ENCODE results near the gene ZNF407. TPM values are rescaled to one million over a fixed set of nuclear protein-coding genes. Genes with fewer than 3 reads are reported as not detected.

ZNF407 gene
- total RNA-seq, 1 experiment from 2014 or later = 7.6 TPM

DNA sequence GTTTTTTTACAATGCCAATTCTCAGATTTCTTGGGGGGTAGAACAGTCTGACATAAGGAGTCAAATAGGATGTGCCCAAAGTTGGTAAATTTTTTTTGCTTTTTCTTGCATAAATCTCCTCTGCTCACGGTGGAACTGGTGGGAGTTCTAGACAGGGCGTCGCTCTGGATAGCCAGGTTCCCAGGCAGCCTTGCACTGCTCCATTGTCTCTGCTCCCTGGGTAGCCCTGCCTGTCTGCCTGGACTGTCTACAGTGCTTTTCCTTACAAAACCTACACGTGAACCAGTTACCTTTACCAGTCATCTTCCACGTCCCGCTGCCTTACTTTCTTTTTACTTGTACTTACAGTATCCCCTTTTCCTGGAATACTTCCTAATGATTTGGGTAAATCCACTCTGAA is 117.1 kb downstream of the ZNF407 start (continued):
- no peak for TF ChIP-seq ZFX (IDR thresholded peaks at IDR 0.05)
- TF ChIP-seq CEBPB (IDR thresholded peaks at IDR 0.05; ENCODE audit: low read depth) = no peak
- TF ChIP-seq, protein P1, sequence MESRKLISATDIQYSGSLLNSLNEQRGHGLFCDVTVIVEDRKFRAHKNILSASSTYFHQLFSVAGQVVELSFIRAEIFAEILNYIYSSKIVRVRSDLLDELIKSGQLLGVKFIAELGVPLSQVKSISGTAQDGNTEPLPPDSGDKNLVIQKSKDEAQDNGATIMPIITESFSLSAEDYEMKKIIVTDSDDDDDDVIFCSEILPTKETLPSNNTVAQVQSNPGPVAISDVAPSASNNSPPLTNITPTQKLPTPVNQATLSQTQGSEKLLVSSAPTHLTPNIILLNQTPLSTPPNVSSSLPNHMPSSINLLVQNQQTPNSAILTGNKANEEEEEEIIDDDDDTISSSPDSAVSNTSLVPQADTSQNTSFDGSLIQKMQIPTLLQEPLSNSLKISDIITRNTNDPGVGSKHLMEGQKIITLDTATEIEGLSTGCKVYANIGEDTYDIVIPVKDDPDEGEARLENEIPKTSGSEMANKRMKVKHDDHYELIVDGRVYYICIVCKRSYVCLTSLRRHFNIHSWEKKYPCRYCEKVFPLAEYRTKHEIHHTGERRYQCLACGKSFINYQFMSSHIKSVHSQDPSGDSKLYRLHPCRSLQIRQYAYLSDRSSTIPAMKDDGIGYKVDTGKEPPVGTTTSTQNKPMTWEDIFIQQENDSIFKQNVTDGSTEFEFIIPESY (IDR thresholded peaks at IDR 0.05; ENCODE audit: extremely low read depth, insufficient replicate concordance, low read length) = no peak
- TF ChIP-seq TCF7L2 (IDR thresholded peaks at IDR 0.05; ENCODE audit: borderline replicate concordance, extremely low read depth, insufficient read depth, insufficient read length) = no peak
- TF ChIP-seq, protein P2, sequence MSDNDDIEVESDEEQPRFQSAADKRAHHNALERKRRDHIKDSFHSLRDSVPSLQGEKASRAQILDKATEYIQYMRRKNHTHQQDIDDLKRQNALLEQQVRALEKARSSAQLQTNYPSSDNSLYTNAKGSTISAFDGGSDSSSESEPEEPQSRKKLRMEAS (IDR thresholded peaks at IDR 0.05) = no peak
- TF ChIP-seq SRF (IDR thresholded peaks at IDR 0.05; ENCODE audit: low read depth) = no peak
- TF ChIP-seq POLR2A (IDR thresholded peaks at IDR 0.05; ENCODE audit: borderline replicate concordance, extremely low read depth, insufficient read depth, insufficient read length) = no peak
- no peak for TF ChIP-seq SP1 (IDR thresholded peaks at IDR 0.05; ENCODE audit: low read depth)
- TF ChIP-seq ELF1 (IDR thresholded peaks at IDR 0.05; ENCODE audit: borderline replicate concordance, low read depth) = no peak

DNA sequence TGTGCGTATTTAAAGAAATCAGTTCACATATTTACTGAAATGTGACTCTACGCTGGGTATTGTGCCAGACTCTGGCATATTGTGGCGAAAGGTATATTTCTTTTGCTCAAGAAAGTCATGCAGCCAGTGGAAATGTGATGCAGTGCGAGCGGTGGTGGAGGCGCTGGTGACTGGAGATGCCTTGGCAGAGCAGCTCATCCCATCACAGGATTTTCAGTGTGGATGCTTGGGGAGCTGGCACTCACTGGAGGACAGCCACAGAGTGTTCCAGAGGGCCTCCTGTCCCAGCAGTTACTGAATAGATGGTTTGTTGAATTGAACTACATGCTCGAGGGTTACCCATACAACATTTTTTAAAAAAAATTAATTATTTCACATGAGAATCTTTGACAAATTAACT is 117.6 kb downstream of the ZNF407 start:
- RAD21 ChIA-PET (ENCODE audit: low non-redundant PET in 1 of 2, low total read pairs in 2 of 2, uncharacterized antibody in 2 of 2, unreplicated experiment in 2 of 2) = no interaction called here
- Histone ChIP-seq H3K27me3 (ENCODE audit: insufficient read depth, low read length) (no peaks in the 10 kb centered on the region), H2AFZ (ENCODE audit: low read depth, low read length, poor library complexity, severe bottlenecking) (no peak overlapping the region), H3K9me2 (ENCODE audit: insufficient read depth) (no peaks in the 10 kb centered on the region), H3K4me2 (ENCODE audit: low read length) (no peak overlapping the region), H4K20me1 (ENCODE audit: insufficient read depth) (no peaks in the 10 kb centered on the region), H3K79me2 (ENCODE audit: insufficient read depth, low read length) (no peaks in the 10 kb centered on the region), H3K27ac (ENCODE audit: low read depth, low read length) (no peak overlapping the region), H3K9me3 (ENCODE audit: control insufficient read depth in 1 of 2, insufficient read depth in 1 of 2, low read depth in 1 of 2, low read length in 2 of 2) (no peaks in the 10 kb centered on the region), H3K36me3 (ENCODE audit: control insufficient read depth in 1 of 2, insufficient read depth in 2 of 2, low read length in 2 of 2) (no peaks in the 10 kb centered on the region), H3K9ac (ENCODE audit: low read length) (no peak overlapping the region), H3K4me3 (replicated peaks in 1 of 2; ENCODE audit: low read depth in 1 of 2, low read length in 2 of 2) (no peak overlapping the region), H3K4me1 (ENCODE audit: control insufficient read depth in 1 of 2, insufficient read depth in 2 of 2, low read length in 2 of 2) (no peaks in the 10 kb centered on the region)
- CTCF ChIA-PET = no interaction called here
- intact Hi-C loops (cut with micrococcal nuclease) = no loop called here
- POLR2A ChIA-PET = no interaction called here
- BruUV-seq (replicated peaks) = no TSS peak
- TF ChIP-seq SRF (IDR thresholded peaks at IDR 0.05; ENCODE audit: low read depth) = no peak
- TF ChIP-seq, protein P3, sequence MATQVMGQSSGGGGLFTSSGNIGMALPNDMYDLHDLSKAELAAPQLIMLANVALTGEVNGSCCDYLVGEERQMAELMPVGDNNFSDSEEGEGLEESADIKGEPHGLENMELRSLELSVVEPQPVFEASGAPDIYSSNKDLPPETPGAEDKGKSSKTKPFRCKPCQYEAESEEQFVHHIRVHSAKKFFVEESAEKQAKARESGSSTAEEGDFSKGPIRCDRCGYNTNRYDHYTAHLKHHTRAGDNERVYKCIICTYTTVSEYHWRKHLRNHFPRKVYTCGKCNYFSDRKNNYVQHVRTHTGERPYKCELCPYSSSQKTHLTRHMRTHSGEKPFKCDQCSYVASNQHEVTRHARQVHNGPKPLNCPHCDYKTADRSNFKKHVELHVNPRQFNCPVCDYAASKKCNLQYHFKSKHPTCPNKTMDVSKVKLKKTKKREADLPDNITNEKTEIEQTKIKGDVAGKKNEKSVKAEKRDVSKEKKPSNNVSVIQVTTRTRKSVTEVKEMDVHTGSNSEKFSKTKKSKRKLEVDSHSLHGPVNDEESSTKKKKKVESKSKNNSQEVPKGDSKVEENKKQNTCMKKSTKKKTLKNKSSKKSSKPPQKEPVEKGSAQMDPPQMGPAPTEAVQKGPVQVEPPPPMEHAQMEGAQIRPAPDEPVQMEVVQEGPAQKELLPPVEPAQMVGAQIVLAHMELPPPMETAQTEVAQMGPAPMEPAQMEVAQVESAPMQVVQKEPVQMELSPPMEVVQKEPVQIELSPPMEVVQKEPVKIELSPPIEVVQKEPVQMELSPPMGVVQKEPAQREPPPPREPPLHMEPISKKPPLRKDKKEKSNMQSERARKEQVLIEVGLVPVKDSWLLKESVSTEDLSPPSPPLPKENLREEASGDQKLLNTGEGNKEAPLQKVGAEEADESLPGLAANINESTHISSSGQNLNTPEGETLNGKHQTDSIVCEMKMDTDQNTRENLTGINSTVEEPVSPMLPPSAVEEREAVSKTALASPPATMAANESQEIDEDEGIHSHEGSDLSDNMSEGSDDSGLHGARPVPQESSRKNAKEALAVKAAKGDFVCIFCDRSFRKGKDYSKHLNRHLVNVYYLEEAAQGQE (IDR thresholded peaks at IDR 0.05; ENCODE audit: low read depth) = no peak
- no peak for TF ChIP-seq SP1 (IDR thresholded peaks at IDR 0.05; ENCODE audit: low read depth)
- TF ChIP-seq POLR2AphosphoS5 (IDR thresholded peaks at IDR 0.05; ENCODE audit: low read depth, low read length) = no peak
- TF ChIP-seq JUND (IDR thresholded peaks at IDR 0.05) = no peak
- TF ChIP-seq, protein P2 (IDR thresholded peaks at IDR 0.05) = no peak
- no peak for TF ChIP-seq TCF7L2 (IDR thresholded peaks at IDR 0.05; ENCODE audit: borderline replicate concordance, extremely low read depth, insufficient read depth, insufficient read length)
- no peak for TF ChIP-seq CBX3 (IDR thresholded peaks at IDR 0.05; ENCODE audit: low read depth)
- ATAC-seq (no peak), DNase-seq (ENCODE audit: low read depth, low spot score) (no peak)
